Measurements from ENCODE around the gene KCNJ14.
A peak's percentile ranks its signal among the peaks of the same experiment; 100 is the strongest.
"Not testable (repeated sequence)": the region's sequence is repeated elsewhere in the genome, so short reads cannot be mapped to it uniquely, and the experiment has no call there.

Gene KCNJ14

DNA sequence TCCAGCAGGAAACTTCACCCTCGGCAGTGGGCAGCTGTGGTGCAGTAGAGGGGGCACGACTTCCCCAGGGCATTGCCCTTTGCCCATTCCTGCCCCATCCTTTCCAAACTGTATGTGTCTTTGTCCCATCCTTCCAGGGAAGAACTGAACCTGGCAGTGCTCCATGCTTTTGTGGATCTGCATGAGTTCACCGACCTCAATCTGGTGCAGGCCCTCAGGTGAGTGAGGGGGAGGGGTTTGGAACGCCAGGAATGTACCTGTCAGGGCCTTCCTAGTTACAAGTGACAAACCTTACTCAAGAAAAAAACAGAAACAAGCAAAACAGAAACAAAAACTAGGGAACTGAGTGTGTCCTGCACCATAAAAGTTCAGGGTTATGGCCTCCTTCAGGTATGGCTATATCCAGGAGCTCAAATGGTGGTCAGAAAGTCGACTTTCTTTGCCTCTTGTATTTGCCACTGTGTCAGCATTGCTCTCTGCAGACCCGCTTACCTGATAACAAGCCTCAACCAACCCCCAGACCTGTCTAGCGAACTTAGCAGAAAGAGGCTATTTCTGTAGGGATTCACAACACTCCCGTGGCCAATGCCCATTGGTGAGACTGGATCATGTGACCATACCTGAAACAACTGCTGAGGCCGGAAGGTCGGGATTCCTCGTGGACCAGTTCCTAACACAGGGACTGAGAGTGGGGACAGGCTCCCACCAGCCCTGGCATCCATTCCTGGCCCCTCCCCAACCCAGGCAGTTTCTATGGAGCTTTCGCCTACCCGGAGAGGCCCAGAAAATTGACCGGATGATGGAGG, 18.0 kb downstream of the KCNJ14 start:
- DNase-seq, result no peak

DNA sequence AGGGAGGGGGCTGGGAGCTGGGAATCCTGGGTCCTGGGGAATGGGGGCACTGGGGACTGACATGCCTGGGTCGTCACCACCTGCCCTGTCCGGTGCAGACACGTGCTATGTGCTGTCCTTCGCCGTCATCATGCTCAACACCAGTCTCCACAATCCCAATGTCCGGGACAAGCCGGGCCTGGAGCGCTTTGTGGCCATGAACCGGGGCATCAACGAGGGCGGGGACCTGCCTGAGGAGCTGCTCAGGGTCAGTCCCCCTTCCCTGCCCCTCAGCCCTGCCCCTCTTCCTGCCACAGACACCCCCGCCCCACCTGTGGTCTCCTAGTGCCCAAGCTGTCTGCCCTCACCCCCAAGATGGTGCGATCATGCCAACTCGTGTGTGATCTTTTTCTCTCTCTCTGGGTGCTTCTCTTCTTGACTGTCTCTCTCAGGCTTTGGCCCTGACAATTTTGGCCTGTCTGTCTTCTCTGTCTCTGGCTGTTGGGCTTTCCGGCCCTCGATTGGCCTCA, 18.8 kb downstream of the KCNJ14 start:
- DNase-seq, result no peak

DNA sequence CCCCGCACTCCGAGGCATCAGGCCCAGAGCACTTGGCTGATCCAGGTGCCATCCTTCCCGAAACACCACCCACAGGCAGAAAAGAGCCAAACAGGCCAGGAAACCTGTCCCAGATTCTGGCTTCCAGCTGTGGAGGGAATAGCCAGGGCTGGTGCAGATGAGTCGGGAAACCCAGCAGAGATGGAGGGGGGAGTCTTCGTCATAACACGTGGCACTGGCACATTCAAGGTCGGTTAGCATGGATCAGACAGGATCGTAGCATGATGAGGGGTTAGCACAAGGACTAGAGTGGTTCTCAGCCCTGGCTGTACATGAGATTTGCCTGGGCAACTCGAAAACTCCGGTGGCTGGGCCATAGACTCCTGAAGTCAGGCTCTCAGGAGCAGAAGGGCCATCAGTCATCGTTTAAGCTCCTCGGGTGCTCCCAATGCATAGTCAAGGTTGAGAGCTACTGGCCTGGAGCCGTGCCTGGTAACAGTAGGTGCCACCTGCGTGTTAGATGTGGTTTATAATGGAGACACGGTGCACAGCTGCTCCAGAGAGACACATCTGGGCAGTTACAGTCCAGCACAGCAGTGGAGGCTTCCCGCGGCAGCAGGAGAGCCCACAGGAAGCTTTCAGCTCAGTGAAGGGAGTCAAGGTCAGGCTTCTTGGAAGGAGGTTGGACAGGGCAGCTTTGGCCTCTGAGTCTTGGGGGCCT, 20.1 kb downstream of the KCNJ14 start:
- DNase-seq, result no peak

DNA sequence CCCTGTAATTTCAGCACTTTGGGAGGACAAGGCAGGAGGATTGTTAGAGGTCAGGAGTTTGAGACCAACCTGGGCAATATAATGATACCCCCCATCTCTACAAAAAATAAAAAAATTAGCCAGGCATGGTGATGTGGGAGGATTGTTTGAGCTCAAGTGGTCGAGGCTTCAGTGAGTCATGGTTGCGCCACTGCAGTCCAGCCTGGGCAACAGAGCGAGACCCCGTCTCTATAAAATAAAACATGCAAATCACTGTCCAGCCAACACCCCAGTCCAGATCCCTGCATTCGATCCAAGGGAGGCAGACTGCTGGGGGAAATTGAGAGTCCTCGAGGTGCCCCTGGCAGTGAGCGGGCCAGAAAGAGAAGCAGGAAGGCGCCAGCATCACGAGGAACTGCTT, 20.8 kb downstream of the KCNJ14 start:
- DNase-seq, result no peak

DNA sequence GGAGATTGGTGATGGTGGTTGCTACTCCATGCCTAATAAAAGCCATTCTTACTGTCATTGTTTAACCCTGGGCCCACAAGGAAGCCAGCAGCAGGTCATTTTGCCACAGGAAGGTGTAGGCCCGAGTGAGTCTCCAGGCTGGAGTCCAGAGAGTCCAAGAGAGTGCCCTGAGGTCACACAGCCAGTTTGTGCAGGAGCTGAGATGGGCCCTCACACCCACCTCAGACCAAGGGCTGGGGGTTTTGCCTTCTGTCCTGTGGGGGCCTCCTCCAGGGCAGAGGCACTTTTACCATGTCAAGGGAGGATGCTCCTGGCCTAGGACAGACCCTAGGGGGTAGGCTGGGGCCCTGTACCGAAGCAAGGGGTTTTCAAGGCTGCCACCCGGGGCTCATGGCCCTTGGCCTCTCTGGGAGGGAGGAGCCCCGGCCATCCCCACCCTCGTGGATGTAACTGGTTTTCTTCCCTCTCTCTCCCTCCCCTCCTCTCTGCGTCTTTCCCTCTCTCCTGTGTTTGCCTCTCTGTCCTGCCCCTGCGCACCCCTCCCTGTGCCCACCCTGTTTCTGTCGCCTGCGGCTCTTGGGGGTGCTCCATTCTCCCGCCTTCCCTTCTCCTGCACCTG, 21.8 kb downstream of the KCNJ14 start:
- no peak for DNase-seq

DNA sequence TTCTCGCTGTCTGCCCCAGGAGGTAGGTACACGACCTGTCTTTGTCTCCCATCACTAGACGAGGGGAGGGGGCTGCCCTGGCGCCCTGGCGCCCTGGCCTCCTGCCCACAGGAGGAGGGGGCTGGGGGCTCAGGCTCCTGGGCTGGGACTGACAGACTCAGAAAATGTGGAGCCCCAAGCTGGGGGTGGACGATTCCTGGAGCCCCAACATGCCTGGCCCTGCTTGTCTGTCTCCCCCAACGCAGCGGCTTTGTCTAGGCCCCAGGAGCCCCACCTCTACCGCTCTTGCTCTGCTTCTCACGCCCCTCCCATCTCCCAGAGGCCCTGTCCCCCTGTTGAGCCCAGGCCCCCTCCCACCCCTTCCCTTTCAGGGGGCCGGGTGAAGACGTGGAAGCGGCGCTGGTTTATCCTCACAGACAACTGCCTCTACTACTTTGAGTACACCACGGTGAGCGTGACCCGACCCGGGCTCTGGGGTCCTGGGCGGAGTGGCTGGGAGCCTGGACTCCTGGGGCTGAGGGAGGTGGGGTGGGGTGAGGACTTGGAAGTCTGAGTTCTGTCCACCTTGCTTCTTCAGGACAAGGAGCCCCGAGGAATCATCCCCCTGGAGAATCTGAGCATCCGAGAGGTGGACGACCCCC, 22.4 kb downstream of the KCNJ14 start:
- no peak for DNase-seq

DNA sequence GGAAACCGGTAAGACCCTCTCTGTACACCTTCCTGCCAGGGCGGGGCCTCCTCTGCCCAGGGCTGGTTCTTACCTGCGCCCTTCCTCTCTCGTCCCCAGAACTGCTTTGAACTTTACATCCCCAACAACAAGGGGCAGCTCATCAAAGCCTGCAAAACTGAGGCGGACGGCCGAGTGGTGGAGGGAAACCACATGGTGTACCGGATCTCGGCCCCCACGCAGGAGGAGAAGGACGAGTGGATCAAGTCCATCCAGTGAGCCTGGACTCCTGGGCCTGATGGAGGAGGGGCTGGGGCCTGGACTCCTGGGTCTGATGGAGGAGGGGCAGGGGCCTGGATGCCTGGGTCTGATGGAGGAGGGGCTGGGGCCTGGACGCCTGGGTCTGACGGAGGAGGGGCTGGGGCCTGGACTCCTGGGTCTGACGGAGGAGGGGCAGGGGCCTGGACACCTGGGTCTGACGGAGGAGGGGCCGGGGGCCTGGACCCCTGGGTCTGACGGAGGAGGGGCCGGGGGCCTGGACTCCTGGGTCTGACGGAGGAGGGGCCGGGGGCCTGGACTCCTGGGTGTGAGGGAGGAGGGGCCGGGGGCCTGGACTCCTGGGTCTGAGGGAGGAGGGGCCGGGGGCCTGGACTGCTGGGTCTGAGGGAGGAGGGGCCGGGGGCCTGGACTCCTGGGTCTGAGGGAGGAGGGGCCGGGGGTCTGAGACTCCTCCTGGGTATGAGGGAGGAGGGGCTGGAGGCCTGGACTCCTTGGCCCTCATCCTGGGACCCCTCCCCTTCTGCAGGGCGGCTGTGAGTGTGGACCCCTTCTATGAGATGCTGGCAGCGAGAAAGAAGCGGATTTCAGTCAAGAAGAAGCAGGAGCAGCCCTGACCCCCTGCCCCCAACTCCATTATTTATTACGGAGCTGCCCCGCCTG, 23.2 kb downstream of the KCNJ14 start:
- no peak for DNase-seq

DNA sequence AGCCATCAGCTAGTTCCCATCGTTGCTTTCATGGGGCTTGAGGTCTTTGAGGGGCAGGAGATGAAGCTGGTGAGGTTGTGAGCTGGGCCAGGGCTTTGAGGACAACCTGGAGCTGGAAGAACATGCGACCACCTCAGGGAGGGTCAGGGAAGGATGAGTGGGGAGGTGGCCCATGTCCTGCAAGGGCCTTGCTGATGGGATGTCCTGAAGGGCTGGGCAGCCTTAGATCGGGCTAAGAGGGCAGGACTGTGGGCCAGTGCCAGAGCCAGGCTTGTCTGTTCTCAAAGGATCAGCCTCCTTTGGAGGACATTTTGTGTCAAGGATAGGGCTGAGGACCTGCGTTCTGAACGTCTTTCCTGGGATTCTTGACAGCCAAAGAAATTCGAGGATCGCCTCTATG, 24.3 kb downstream of the KCNJ14 start:
- no peak for DNase-seq

DNA sequence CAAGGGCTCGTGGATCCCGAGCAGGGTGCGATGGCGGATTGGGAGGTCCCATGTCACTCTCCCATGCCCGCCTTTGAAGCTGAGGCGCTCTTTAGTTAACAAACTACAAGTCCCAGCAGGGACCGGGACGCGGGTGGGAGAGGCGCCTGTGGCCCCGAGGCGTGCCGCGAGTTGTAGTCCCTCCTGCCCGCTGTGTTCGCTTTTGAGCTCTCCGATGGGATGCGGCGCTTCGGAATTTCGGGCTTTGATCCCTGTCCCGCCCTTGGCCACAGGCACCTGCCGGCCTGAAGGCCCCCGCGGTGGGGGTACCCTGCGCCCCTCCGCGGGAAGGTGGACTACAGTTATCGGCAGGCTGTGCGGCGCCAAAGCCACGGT, 24.8 kb downstream of the KCNJ14 start:
- no peak for DNase-seq

DNA sequence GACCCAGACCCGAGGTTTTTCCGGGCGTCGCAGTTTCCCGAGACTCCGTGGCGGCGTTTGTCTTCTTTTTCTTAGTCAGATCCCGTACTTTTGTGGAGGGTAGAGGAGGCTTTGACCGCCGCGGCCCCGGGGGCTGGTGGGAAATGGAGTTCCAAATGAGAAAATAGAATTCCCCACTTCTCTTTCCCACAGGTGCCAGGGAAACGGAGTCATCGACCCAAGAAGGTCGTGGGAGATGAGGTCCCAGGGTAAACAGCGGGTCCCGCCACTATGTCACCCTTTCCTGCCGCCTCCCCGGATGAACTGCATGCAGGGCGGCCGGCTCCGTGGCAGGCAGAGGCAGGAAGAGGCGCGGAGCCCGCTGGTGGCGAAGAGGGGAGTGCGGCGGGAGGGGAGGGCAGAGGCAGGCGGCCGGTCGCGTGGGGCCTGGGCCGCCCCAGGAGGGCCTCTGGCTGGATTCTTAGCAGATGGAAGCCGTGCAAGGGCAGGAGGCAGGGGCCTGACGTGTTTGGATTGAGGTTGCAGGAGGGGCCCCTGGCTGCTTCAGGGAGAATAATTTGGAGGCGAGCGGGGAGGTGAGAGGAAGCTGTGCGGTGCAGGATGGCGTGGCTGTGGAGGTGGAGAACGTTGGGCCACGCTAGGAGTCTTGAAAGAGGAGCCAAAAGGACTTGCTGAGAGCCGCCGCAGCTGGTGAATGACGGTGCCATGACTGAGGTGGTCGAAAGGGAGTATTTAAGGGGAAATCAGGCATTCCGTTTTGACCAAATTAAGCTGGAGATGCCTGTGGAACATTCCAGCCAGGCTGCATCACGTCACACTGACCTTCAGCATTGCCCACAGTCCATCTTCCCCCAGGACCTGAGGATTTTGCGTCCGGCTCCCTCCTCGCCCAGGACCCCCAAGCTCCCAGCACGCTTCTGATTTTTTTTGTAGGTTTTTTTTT, 25.5 kb downstream of the KCNJ14 start:
- no peak for DNase-seq

DNA sequence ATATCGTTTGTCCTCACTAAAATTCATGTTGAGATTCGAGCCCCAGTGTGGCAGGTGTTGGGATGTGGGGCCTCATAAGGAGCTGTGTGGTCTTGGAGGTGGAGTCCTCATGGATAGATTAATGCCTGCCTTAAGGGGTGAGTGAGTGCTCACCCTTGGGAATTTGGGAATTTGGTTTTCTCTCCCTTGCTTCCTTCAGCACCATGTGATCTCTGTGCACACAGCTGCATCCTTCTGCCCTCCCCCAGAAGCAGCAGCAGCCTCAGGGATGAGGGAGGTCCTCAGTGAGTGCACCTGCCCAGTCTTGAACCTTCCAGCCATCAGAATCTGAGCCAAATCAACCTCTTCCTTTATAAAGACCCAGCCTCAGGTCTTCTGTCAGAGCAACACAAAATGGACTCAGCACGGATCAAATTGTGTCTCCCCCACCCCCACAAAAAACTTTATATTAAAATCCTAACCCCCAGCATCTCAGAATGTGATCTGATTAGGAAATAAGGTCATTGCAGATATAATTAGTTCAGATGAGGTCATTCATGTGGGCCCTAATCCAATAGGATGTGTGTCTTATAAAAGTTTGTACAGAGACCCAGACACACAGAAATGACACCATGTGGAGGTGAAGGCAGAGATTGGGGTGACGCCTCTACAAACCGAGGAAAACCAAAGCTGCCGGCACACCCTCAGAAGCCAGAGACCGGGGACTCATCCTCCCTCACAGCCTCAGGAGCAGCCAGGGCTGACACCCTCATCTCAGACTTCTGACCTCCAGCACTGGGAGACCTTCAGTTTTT, 26.7 kb downstream of the KCNJ14 start:
- no peak for DNase-seq

DNA sequence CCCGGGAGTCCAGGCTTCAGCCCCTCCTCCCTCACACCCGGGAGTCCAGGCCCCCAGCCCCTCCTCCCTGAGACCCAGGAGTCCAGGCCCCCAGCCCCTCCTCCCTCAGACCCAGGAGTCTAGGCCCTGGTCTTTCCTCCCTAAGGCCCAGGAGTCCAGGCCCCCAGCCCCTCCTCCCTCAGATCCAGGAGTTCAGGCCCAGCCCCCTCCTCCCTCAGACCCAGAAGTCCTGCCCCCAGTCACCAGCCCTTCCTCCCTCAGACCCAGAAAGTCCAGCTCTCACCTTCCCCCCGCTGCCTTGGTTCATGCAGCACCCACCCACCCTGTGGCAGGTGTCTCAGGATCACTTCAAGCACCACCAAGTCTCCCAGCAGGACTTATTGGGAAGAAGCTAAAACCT, 27.9 kb downstream of the KCNJ14 start:
- no peak for DNase-seq

DNA sequence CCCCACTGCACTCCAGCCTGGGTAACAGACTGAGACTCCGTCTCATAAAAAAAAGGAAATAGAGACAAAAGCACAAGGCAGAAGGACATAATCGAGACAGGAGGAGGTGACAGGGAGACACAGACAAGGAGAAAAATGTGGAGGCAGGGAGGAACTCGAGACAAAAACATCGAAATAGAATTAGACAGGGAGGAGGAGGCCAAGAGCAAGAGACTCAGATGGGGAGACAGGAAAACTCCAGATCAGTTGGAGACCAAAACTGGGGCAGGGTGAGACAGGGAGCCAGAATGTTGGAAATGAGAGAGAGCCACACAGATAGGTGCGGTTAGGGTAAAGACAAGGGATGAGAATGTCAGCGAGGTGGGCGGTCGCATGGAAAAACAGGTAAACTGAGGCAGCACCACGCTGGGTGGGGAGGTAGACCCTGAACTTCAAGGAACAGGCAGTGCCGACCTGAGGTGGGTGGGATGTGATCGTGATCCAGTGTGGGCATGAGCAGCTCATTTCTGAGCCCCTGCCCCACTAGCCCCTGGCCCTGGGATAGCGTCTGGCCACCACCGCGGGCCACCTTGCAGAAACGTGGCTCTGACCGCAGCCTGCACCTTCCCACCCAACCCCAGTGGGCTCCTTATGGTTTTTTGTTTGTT, 29.0 kb downstream of the KCNJ14 start:
- no peak for DNase-seq

DNA sequence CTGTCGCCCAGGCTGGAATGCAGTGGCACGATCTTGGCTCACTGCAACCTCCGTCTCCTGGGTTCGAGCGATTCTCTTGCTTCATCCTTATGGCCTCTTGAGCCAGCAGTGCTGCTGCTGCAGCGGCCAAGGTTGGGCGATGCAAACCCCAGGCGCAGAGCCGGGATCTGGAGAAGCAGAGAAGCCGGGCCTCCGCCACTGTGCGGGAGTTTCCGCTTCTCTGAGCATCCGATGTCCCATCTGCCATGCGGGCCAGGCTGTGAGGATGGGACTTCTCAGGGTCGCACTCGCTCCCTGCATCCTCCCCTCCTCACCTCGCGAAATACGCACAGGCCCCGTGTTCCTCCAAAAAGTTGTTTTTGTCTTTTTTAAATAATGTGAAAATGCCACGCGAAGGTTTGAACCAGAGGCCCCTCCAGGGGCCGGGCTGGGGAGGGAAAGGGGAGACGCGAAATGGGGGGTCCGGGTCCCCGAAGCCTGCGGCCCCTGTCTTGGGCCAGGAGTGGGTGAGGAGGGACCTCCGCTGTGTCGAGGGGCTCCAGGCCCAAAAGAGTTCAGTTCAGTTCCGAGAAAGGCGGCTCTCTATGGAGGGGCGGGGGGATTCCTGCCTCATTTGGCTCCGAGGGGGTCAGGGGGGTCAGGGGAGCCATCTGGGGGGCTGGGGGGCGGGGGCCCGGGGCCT, 29.7 kb downstream of the KCNJ14 start:
- no peak for DNase-seq

DNA sequence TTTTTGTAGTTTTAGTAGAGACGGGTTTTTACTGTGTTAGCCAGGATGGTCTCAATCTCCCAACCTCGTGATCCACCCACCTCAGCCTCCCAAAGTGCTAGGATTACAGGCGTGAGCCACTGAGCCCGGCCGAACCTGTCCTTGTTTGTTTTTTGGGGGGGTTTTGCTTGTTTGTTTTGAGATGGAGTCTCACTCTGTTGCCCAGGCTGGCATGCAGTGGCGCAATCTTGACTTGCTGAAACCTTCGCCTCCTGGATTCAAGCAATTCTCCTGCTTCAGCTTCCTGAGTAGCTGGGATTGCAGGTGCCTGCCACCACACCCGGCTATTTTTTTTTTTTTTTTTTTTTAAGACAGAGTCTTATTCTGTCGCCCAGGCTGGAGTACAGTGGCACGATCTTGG, 31.3 kb downstream of the KCNJ14 start:
- not testable (repeated sequence) for DNase-seq

DNA sequence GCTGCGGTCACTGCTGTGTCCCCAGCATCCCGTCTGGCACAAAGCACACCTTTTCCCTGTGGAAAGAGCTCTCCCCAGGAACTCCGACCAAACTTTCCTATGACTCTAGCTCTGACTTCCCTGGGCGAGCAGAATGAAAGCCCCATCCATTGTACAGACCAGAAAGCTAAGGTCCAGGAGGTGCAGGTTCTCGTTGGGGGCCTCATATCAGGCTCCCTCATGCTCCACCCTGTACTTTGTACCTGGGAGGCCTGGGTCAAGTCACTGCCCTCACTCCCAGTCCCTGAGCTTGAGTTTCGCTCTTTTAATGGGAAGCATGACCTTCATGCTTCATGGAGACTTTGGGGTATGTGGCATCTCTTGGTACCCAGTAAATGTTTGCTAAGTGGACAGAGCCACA, 32.2 kb downstream of the KCNJ14 start:
- DNase-seq, result no peak

DNA sequence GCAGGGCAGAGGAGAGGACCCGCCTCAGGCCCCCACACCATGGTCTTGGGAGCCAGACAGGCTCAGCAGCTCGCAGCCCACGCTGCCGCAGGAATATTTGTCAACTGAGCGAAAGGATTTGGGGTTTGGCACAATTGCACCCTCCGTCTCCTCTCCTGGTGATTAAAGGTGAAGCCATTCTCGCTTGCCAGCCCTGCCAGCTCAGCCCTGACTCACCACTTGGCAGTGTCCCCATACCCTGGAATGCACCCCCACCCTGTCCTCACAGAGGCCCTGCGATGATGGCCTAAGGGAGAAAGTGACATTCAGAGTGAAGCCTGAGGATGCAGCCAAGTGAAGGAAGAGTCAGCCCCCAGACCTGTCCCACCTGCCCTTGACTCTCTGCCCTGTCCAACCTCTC, 32.6 kb downstream of the KCNJ14 start:
- no peak for DNase-seq

DNA sequence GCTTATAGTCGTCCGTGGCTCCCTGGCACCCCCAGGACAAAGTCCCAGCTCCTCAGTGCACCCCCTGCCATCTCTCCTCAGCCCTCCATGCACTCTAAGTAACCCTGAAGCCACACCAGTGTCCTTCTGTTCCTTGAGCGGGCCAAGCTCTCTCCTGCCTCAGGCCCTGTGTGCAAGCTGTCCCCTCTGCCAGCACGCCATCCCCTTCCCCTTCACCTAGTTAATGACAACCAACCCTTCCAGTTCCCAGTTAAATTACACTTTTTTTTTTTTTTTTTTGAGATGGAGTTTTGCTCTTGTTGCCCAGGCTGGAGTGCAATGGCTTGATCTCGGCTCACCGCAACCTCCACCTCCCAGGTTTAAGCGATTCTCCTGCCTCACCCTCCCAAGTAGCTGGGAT, 33.1 kb downstream of the KCNJ14 start:
- not testable (repeated sequence) for DNase-seq

DNA sequence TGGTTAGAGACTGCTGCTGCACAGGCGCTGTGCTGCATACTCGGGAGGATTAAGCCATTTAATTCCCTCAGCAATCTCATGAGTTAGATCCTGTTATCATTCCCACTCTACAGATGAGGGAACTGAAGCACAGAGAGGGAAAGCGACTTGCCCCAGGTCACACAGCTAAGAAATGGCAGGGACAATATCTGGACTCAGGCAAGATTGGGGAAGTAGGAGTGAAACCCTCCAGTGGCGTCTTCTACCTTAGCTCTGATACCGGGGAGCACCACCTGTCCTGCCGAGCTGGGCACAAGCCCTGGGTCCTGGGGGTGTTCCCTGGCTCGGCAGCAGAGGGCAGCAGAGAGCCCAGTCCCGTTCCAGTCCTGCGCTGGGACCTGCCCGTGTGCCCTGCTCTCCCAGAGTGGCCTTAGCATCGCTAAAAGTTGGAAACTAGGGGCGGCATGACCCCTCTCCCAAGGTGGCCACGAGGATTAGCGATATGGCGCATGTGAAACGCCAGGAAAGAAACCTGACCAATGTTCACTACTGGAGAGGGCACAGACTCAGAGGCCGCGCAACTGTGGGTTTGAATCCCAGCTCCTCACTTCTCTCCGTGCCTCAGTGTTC, 34.3 kb downstream of the KCNJ14 start:
- DNase-seq, result peak; percentile 62
